Measurements from ENCODE around the gene EFNA3. TPM values are rescaled to one million over a fixed set of nuclear protein-coding genes. Genes with fewer than 3 reads are reported as not detected.
A peak's percentile ranks its signal among the peaks of the same experiment; 100 is the strongest.

EFNA3 gene
- total and polyA plus RNA-seq, 9 of the 15 experiments (the other 6 are each of a cell fraction or from before 2014, with no cell fraction given), result 0.59 to 7.9 (median 4.7) TPM

DNA sequence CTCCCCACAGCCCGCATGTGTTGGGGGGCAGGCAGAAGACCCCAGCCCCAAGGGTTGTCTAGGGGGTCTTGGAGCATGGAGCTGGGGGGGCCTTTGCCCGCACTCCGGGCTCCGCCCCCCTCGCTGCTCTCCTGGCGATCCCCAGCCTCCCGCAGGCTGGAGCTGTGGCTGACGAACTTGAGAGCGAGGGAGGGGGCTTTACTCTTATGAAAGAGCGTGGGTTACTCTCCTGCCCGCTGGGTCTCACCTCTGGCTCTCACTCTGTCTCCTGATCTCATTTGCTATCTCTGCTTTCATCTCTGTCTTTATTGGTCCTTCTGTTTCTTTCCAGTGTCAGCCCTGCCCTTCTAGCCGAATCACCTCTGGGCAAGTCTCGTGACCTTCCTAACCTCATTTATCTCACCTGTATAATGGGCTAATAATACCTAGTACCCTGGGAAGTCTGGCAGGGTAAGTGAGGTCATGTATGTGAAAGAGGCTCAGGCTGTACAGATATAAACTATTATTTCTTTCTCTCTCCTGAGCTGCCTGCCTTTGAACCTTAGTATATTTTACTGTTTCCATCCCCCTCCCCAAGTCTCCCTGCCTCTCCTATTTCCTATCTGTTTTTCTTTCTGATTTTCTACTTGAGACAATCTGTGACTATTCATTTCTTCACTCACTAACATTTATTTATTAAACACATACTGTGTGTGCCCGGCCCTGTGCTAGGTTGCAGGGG, 14.4 kb upstream of the EFNA3 start (continued):
- TF ChIP-seq, protein P1, sequence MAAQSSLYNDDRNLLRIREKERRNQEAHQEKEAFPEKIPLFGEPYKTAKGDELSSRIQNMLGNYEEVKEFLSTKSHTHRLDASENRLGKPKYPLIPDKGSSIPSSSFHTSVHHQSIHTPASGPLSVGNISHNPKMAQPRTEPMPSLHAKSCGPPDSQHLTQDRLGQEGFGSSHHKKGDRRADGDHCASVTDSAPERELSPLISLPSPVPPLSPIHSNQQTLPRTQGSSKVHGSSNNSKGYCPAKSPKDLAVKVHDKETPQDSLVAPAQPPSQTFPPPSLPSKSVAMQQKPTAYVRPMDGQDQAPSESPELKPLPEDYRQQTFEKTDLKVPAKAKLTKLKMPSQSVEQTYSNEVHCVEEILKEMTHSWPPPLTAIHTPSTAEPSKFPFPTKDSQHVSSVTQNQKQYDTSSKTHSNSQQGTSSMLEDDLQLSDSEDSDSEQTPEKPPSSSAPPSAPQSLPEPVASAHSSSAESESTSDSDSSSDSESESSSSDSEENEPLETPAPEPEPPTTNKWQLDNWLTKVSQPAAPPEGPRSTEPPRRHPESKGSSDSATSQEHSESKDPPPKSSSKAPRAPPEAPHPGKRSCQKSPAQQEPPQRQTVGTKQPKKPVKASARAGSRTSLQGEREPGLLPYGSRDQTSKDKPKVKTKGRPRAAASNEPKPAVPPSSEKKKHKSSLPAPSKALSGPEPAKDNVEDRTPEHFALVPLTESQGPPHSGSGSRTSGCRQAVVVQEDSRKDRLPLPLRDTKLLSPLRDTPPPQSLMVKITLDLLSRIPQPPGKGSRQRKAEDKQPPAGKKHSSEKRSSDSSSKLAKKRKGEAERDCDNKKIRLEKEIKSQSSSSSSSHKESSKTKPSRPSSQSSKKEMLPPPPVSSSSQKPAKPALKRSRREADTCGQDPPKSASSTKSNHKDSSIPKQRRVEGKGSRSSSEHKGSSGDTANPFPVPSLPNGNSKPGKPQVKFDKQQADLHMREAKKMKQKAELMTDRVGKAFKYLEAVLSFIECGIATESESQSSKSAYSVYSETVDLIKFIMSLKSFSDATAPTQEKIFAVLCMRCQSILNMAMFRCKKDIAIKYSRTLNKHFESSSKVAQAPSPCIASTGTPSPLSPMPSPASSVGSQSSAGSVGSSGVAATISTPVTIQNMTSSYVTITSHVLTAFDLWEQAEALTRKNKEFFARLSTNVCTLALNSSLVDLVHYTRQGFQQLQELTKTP (IDR thresholded peaks at IDR 0.05; ENCODE audit: low read depth in 1 of 2, partially characterized antibody in 2 of 2), result peak in 1 of 2 experiments; percentile 21
- TF ChIP-seq, protein P2, sequence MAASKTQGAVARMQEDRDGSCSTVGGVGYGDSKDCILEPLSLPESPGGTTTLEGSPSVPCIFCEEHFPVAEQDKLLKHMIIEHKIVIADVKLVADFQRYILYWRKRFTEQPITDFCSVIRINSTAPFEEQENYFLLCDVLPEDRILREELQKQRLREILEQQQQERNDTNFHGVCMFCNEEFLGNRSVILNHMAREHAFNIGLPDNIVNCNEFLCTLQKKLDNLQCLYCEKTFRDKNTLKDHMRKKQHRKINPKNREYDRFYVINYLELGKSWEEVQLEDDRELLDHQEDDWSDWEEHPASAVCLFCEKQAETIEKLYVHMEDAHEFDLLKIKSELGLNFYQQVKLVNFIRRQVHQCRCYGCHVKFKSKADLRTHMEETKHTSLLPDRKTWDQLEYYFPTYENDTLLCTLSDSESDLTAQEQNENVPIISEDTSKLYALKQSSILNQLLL (CRISPR knock-in tag; IDR thresholded peaks at IDR 0.05; ENCODE audit: borderline replicate concordance), result no peak
- TF ChIP-seq NFIX (CRISPR knock-in tag; IDR thresholded peaks at IDR 0.05; ENCODE audit: low read depth) (no peak), EP400 (IDR thresholded peaks at IDR 0.05) (no peak; the same call in 1 of the 2 replicates), SIN3A (IDR thresholded peaks at IDR 0.05; ENCODE audit: borderline replicate concordance in 2 of 2, control insufficient read depth in 1 of 2, low read depth in 2 of 2, low read length in 2 of 2) (peak in 1 of 2 experiments; percentile 56; a peak in 1 of 4 replicates), SMARCE1 (IDR thresholded peaks at IDR 0.05) (no peak), SREBF1 (IDR thresholded peaks at IDR 0.05; ENCODE audit: borderline replicate concordance, low read depth, low read length) (no peak), SNIP1 (IDR thresholded peaks at IDR 0.05; ENCODE audit: low read depth) (no peak), NRF1 (conservative IDR thresholded peaks at IDR 0.05 in 1 of 2, IDR thresholded peaks at IDR 0.05 in 1 of 2) (no peak), BHLHE40 (IDR thresholded peaks at IDR 0.05; ENCODE audit: low read length) (peak; percentile 82), SMAD4 (CRISPR knock-in tag; conservative IDR thresholded peaks at IDR 0.05) (no peak)
- TF ChIP-seq, protein P3, sequence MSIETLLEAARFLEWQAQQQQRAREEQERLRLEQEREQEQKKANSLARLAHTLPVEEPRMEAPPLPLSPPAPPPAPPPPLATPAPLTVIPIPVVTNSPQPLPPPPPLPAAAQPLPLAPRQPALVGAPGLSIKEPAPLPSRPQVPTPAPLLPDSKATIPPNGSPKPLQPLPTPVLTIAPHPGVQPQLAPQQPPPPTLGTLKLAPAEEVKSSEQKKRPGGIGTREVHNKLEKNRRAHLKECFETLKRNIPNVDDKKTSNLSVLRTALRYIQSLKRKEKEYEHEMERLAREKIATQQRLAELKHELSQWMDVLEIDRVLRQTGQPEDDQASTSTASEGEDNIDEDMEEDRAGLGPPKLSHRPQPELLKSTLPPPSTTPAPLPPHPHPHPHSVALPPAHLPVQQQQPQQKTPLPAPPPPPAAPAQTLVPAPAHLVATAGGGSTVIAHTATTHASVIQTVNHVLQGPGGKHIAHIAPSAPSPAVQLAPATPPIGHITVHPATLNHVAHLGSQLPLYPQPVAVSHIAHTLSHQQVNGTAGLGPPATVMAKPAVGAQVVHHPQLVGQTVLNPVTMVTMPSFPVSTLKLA (conservative IDR thresholded peaks at IDR 0.05), result peak in 1 of 2 experiments; percentile 2; a peak in 1 of 4 replicates
